IPS-18c (cell line): ENCODE results near the gene TMEM231.
"Not testable (repeated sequence)": the region's sequence is repeated elsewhere in the genome, so short reads cannot be mapped to it uniquely, and the experiment has no call there.

Source experiments
- H3K4me3 ChIP-seq: 2 replicates; pipeline ENCODE4 v1.7.0; 2013; ENCODE audit warnings: low read depth, mild to moderate bottlenecking, low read length, moderate library complexity; ENCODE audit not compliant: insufficient read depth
- H3K9me3 ChIP-seq: one replicate; pipeline ENCODE4 v1.6.1; 2013; ENCODE audit warnings: mild to moderate bottlenecking, low read length, moderate library complexity; ENCODE audit not compliant: control insufficient read depth, insufficient read depth

Gene TMEM231

DNA sequence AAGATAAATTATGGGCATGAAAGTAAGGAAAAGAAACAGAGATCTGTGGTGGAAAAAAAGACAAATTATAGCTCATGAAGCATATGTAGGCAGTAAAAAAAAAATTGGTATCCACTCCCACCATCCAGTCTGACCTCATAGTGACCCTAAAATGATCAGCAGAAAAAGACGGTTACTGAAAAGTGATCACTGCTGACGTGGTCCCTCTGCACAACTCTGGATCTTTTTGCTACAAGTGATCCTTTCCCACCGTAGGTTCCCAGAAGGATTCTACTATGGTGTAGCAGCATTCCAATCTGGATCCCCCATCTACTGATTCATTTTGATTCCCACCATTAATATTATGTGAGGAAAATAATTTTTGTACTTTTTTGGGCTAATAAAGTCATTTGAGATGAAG lies 49.9 kb downstream of the TMEM231 start:
- no peaks in the 10 kb centered on the region for H3K9me3 ChIP-seq
- H3K4me3 ChIP-seq = no peak overlapping the region

DNA sequence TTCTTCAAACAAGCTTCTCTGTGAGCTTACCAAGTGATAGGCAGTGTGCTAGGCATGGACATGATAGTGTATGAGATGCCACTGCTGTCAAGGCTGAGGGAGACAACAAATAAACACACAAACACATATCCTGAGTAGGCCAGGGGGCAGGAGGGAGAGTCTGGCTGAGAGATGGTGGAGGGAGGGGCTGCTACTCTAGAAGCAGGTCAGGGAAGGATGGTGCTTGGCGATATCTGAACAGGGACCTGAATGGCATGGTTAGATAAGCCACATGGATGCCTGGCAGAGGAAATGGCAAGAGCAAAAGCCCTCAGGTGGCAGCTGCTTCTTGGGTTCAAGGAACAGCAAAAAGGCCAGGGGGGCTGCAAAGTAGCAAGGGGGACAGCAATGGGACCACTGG lies 52.3 kb downstream of the TMEM231 start:
- Histone ChIP-seq H3K4me3 (no peak overlapping the region), H3K9me3 (no peaks in the 10 kb centered on the region)

DNA sequence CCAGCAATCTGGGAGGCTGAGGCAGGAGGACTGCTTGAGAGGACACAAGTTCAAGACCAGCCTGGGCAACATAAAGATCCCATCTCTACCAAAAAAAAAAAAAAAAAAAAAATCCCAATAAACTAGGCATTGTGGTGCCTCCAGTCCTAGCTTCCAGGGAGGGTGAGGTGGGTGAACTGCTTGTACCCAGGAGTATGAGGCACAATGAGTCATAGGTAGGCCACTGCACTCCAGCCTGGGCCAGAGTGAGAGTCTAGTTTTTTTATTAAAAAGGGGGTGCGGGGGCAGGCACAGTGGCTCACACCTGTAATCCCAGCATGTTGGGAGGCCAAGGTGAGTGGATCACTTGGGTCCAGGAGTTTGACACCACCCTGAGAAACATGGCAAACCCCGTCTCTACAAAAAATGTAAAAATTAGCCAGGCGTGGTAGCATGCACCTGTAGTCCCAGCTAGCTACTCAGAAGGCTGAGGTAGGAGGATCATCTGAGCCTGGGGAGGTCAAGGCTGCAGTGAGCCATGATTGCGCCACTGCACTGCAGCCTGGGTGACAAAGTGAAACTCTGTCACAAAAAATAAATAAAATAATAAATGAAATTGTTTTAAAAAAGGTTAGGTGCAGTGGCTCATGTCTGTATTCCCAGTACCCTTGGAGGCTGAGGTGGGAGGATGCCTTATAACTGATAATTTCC lies 53.0 kb downstream of the TMEM231 start:
- Histone ChIP-seq H3K4me3 (no peak overlapping the region), H3K9me3 (no peaks in the 10 kb centered on the region)

DNA sequence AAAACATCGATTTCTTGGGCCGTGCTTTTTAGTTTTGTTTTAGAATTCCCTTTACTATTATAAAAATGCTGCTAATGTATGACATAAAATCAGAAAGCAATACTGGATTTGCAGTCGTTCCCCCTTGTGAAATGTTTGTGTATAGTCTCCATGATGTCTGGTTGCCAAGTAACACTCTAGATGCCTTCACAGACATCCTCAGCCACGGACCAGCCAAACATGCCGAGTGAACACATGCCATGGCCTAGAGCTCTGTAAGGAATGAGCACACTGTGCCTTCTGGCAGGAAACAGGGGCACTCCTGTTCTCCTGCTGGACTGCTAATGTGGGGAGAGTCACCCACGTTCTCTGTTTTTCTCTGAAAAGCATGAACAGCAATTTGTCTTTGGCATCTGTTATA lies 54.2 kb downstream of the TMEM231 start:
- not testable (repeated sequence) for H3K4me3 ChIP-seq, H3K9me3 ChIP-seq

DNA sequence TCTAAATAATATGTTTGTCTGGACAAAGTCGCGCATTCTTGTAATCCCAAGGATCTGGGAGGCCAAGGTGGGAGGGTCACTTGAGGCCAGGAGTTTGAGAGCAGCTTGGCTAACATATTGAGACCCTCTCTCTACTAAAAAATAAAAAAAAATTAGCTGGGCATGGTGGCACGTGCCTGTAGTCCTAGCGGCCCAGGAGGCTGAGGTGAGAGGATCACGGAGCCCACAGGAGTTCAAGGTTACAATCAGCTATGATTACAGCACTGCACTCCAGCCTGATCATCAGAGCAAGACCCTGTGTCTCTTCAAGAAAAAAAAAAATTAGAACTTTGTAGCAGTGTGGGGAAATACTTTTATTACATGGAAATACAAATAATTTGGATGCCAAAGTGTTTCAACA lies 54.7 kb downstream of the TMEM231 start:
- no peaks in the 10 kb centered on the region for H3K9me3 ChIP-seq
- H3K4me3 ChIP-seq = no peak overlapping the region

DNA sequence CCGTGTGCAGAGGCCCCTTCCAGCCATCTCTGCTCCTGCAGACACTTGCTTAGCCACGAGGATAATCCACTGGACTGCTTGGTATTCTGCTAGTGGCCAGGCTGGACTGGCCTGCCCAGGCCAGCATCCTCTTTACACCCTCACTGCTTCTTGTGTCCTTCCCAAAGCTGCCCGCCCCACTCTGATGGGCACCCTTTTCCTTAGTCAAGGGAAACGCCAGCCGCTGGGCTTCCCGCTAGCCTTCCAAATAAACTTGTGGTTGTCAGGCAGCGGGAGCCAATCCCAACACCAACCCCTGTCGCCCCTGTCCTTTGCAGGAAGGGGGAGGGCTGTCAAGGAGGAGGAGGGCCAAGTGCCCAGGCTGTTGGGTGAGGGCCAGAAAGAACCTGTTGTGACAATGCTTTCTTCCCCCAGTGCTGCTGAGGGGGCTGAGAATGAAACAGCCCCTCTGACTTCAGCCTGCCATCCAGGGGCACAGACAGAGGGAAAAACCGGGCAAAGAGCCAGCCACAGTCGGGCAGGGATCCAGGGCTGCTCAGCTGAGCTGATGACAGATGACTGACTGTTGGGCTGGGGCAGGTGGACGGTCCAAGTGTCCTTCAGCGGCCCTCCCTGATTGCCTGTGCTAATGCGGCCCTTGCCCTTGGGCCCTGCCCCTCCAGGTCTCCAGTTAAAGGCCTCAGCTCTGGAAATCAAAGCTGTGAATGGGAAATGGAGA lies 57.3 kb downstream of the TMEM231 start:
- not testable (repeated sequence) for H3K9me3 ChIP-seq, H3K4me3 ChIP-seq

DNA sequence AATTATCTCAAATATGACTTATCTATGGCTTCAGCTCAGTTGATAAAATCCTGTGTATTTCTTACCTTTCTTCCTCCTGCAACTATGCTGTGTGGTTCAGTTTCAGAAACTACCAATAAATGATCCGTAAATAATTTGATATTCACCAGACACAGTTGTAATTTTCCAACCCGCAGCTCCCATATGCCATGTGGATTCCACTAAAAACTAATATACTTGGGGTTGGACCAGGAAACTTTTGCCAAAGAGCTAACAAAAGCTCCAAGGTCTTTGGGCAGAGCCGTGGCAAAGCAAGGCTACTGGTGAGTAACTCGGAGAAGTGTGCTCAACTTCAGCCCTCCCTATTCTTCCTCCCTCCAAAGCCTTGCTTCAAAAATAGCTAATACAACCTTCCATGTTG lies 58.5 kb downstream of the TMEM231 start:
- no peaks in the 10 kb centered on the region for H3K9me3 ChIP-seq
- H3K4me3 ChIP-seq = no peak overlapping the region

DNA sequence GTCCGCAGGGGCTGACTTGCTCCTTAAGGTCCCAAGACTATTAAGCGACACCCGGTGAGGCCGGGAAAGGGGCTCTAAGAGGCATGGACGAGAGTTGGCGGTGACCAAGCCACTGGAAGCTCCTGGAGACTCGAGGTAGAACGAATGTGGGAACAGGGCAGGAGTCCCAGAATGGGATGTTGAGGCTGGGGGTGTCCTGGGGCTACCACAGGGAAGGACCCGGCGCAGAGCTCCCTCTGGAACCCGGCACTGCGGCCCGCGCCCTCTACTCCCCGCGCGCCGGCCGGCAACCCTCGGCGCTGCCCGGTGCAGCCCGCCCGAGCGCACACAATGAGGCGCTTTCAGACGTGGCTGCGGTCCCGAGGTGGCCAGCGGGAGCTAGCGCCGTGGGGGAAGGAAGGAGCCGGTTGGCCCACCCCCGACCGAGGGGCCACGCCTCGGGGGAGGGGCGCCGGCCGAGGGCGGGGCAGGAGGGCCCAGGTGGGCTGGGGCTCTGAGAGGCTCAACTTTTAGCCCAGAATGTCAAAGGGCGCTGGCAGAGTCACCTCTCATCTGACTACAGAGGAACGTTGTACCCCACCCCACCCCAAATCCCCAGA lies 60.9 kb downstream of the TMEM231 start, which contains the start of gene CHST6:
CHST6 (minus strand) TSS at position 366 of the 599 bp plus-strand sequence. CDS start 15,613 bp downstream, outside the sequence.
- H3K4me3 ChIP-seq = peak within 1 kb of the TSS; percentile 89
- H3K9me3 ChIP-seq = no peaks in the 10 kb centered on the region

DNA sequence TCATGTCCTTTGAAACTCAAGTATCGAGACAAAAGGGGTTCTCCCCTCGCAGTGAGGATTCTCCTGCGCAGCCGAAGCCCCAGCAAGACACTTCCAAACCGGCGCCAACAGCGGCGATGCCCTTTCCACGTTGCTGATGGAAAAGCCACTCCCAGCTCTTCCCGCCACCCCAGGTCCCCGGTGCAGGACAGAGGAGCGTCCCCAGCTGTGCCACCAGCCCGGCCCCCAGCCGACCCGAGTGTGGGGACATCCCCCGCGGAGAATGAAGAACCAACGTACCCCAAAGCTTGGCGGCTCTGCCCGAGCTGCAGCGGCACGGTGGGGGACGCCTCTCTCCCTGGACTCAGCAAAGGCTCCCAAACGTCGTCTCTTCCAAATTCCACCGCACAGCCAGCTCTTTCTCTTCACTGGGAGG lies 61.4 kb downstream of the TMEM231 start:
- H3K9me3 ChIP-seq = no peaks in the 10 kb centered on the region
- peak overlapping the region; percentile 89 for H3K4me3 ChIP-seq

DNA sequence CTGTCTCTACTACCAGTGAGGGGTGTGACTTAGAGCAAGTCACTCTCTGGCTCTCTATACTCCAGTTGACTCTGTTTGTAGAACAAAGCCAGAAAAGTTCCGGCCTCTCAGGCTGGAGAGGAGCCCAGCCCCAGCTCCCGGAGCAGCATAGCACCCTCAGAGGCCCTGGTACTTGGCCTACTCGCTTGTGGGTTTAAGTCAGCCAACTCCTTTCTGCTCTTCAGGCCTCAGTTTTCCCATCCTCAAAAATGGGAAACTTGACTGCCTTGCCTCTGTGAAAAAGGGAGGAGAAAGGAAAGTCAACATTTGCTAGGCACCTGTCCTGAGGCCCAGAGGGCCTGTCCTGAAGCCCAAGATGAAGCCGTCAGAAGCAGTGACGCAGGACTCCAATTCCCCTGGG lies 61.9 kb downstream of the TMEM231 start:
- peak overlapping the region; percentile 89 for H3K4me3 ChIP-seq

DNA sequence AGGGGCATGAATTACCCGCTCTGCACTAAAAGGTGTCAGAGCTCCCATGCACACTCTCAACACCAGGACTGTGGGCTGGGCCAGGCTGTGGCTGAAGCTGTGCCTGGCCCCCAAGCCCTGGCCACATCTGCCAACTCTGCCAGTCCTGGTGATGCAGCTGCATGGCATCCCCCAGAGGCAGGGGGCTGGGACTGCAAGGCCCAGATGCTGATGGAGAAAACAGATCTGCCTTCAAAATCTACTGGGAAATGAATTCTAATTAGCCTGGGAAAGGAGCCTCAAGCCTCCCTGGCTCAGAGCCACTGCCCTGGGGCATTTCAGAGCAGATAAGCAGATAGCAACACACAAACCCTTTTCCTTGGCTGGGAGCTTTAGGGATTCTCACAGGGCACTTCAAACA lies 64.2 kb downstream of the TMEM231 start:
- Histone ChIP-seq H3K9me3 (no peaks in the 10 kb centered on the region), H3K4me3 (no peak overlapping the region)

More for the DNA sequence above, 61.9 kb downstream of the TMEM231 start:
- H3K9me3 ChIP-seq = no peaks in the 10 kb centered on the region

DNA sequence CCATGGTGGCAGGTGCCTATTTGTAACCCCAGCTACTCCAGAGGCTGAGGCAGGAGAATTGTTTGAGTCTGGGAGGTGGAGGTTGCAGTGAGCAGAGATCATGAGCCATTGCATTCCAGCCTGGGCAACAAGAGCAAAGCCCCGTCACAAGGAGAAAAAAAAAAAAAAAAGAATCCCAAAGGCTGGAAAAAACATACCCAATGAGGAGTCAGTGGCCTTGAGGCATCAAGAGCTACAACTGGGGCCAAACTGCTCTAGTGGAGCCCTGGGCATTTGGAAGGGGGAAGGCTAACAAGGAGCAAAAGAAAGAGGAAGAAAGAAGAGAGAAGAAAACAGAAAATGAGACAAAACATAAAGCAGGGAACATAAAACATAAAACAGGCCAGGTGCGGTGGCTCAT lies 67.7 kb downstream of the TMEM231 start:
- H3K4me3 ChIP-seq = no peak overlapping the region
- H3K9me3 ChIP-seq = no peaks in the 10 kb centered on the region
